AG10803 (cell line): ENCODE data around the gene THRB.

Source experiments
- DNase-seq: peaks from one replicate; pipeline ENCODE4 v3.0.0; 2010; ENCODE audit warnings: low read depth
- H3K4me3 ChIP-seq: 2 replicates; pipeline ENCODE4 v1.5.1; 2011; ENCODE audit warnings: mild to moderate bottlenecking, low read length, control low read depth
- CTCF ChIP-seq: conservative IDR thresholded peaks from 2 replicates; pipeline ENCODE4 v1.5.1; 2011; ENCODE audit warnings: mild to moderate bottlenecking, low read length, control low read depth, inconsistent platforms

Gene THRB

GRCh38 chr3:24185738-24186384 lies 308.8 kb downstream of the THRB start:
- peak; percentile 73 for DNase-seq
- TF ChIP-seq CTCF = peak; percentile 64
- no peak overlapping the region for H3K4me3 ChIP-seq

- no peak for DNase-seq
- TF ChIP-seq CTCF = no peak
- H3K4me3 ChIP-seq = no peak overlapping the region
These were observed 310.0 kb downstream of the THRB start for GRCh38 chr3:24184528-24185176.

GRCh38 chr3:24182756-24183155 lies 311.9 kb downstream of the THRB start:
- no peak overlapping the region for H3K4me3 ChIP-seq
- no peak for DNase-seq
- TF ChIP-seq CTCF = no peak

GRCh38 chr3:24181256-24181655 lies 313.4 kb downstream of the THRB start:
- no peak overlapping the region for H3K4me3 ChIP-seq
- no peak for DNase-seq
- TF ChIP-seq CTCF = no peak

- no peak overlapping the region for H3K4me3 ChIP-seq
- no peak for DNase-seq
- TF ChIP-seq CTCF = no peak
These were observed 314.0 kb downstream of the THRB start for GRCh38 chr3:24180616-24181015.

- peak; percentile 46 for DNase-seq
These were observed 317.4 kb downstream of the THRB start for GRCh38 chr3:24177201-24177600.

More at GRCh38 chr3:24177201-24177600, 317.4 kb downstream of the THRB start:
- TF ChIP-seq CTCF = no peak
- H3K4me3 ChIP-seq = no peak overlapping the region
